Stimulated activated CD4-positive, alpha-beta T cell treated with anti-CD3 and anti-CD28 coated beads, TNF-alpha, amount 100 ng/mL, for 24 hours (primary cell): ENCODE measurements around the gene OBP2B.
"Not testable (repeated sequence)": the region's sequence is repeated elsewhere in the genome, so short reads cannot be mapped to it uniquely, and the experiment has no call there.

Experiments used
- DNase-seq, 3 experiments: peaks; one replicate each; pipeline ENCODE4 v3.0.0-alpha.2; 2020; ENCODE audit warnings: low read depth in 3 of 3

The OBP2B gene

GRCh38 chr9:133238272-133238850, 29.3 kb upstream of the OBP2B start:
- peak in 2 of 3 experiments; percentile 13 to 60 for DNase-seq

DNA sequence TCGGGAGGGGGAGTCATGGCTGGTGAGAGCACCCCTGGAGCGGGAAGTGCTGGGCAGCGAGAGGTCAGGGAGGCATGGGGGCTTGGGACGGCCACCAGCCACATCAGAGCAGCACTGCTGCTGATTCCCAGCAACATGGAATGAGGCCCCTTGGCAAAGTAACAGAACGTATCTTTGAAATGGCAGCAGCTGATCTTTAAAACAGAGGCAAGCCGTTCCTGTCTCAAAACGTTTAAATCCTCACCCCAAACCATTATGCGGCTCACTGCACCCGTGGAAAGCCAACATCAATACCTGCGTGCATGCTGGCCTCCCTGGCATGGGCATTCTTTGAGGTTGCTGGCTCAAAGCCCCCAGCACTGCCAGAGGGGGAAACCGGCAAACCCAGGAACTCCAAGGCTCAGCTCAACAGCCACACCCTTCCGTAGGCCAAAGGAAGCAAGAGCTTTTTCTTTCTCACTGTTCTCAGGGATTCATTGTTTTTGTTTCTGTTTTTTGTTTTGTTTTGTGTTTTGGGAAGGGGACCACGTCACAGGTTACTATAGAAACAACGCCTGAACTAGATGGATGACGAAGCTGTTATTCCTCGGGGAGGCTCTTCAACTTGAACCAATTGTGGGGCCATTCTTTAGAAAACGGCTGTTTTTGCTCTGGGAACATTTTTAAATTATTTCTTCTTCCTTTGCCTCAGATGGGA, 28.1 kb upstream of the OBP2B start:
- DNase-seq = no peak

DNA sequence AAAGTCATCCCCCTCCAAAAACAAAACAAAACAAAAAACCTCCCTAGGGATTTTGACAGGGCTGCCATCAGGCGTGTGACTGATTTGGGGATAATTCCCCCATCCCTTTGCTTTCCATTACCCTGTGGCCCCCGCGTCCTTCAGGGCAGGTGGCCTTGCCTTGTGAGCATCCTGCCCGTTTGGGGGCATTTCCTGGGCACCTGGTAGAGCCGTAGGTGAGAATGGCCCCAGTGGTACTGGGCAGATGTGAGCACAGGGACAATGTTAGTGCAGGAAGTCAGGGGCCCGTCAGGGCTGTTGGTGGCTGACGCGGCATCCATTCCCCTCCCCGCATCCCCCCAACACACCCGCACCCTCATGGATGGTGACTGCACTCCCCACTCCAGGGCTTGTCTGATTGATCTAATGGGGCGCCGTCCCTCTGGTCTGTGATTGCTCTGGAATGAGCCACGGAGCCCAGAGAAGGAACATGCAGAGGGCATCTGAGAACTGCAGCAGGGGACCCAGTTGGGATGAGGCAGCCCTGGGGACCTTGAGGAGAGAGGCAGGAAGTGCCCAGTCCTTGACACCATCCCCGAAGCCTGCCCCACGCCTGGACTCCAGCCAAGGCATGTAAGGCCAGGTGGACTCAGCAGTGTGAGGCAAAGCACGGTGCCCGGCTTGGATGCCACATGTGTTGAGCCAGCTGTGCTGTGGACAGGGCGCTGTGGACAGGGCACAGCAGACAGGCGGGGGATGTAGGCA, 27.4 kb upstream of the OBP2B start:
- not testable (repeated sequence) for DNase-seq

DNA sequence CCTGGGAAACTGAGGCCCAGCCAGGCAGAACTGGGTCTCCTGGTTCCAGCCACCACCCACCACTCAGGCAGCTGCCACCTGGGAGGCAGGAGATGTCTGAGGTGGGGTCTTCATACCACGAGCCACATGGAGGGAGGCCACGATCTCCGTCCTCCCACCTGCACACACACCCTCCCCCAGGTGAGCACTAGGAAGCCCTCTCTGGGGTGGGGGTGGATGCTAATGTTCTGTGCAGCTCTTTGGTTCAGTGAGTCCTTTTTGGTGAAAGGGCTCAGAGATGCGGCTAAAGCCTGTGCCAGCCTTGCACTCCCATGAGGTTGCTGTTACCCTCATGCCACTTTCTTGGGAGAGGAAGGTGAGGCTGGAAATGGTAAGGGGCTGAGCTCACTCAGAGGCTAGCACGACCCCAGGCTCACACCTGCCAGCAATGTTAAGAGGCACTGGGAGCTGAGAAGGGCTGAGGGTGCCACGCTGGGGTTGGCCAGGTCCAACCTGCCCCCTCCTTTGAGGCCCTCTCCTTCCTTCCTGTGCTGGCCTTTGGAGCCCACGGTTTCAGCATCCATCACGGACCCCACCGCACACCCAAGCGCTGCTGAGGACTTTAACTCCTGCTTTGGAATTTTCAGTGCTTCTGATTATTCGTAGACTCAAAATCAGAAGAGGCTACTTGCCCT, 26.6 kb upstream of the OBP2B start:
- DNase-seq = no peak

DNA sequence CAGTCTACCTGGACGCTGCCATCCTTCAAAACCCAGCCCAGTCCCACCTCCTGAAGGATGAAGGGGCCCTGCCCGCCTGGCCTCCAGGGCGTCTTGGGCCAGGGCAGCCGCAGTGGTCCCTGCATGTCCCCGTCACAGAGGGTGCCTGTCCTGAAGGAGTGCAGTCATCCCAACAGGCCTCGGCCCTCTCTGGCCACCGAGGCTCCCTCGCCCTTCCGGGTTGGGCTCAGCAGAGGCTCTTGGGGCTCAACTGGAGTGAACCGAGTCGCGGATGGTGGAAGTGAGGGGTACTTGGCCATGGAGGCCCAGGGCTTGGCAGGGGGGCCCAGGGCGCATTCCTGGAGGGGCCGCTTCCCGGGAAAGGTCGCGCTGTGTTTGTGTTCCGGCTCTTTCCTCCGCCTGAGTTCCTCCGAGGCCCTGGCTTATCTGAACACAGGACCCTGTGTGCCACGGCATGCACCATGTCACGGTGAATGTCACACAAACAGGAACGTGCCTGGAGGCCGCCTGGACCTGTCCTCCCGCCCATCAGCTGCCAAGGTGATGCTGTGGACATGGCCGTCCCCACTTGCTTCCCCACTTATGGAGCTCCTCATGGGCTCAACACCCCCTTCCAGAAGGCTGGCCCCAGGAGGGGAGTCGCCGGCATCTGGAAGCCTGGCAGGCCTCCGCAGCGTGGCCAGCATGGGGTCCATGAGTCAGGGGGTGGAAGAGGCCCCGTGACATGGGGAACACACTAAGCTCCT, 25.7 kb upstream of the OBP2B start:
- no peak for DNase-seq

GRCh38 chr9:133233681-133234432, 24.8 kb upstream of the OBP2B start:
- DNase-seq = no peak

- DNase-seq = not testable (repeated sequence)
Measured at GRCh38 chr9:133231934-133232568, 23.0 kb upstream of the OBP2B start.

GRCh38 chr9:133230514-133230913, 21.5 kb upstream of the OBP2B start:
- DNase-seq = not testable (repeated sequence)

GRCh38 chr9:133230093-133230492, 21.0 kb upstream of the OBP2B start:
- no peak for DNase-seq

DNA sequence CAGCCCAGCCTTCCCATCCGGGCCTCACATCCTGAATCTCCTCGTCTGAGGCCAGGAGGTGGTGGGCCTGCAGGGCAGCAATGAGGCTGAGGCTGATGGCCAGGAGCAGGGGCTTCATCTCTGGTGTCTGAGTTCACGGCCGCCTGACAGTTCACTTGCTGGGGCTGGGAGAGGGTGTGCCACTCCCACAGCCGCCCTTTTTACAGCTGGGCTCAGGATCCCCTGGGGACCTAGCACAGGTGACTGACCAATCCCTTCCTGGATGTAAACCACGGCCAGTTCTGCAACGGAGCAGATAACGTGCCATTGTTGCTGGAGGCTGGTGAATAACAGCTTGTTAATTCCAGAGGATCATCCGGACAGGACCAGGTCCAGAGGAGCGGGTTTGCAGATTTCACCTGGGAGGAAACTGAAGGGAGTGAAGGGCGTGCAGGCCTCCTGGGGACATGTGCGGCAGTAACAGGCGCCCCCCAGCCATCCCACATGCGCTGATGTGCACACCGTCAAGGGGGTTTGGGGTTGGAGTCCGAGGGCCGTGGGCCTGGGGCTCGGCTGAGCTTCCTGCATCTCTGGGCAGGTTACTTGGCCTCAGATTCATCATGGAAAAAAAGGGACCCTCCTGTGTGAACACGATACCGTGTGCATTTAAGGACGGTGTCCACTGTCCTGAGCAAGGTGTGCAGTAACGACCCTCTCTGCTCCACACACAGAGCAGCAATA, 19.6 kb upstream of the OBP2B start:
- not testable (repeated sequence) for DNase-seq

DNA sequence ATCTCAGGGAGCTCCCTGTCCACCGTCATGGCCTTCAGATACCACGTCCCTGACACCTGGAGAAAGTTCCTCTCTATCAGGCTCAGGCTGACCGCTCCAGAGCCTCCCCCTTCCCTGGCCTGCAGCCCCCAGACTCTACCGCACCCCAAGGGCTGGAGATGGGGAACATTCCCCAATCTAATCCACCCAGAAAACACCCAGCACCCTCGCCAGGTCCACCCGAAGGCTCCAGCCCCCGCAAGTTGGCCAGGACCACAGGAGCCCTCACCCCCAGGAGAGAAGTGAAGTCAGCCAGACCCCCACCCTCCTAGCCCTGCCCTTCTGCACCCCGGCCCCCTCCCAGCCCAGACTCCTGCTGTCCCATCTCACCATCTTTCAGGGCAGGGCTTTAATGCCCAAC, 18.9 kb upstream of the OBP2B start:
- DNase-seq = not testable (repeated sequence)

DNA sequence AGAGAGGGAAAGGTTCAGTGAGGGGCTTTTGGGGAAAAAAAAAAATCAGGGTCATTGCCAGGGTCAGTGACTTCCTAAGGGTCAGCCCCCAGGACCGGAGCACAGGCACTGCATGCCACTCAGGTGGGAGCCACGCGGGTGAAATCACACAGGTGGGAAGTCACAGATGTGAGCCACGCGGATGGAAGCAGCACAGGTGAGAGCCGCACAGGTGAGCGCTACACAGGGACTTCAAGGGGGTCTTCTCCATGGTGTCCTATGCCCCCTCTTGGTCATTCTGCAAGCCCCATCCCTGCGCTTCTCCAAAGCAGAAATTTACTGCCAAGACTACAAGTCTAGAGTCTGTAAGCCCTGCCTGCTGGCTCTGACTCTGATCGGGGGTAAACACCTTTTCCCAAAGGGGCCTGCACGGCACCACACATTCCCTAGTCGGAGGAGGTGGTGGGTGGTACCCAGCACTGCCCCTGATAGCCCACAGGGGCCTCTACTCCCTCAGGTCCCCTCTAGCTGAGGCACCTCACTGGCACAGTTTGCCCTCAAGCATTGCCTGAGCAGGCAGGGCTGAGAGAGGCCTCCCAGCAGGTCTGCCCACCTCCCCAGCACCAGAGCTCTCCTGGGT, 18.3 kb upstream of the OBP2B start:
- no peak for DNase-seq

- no peak for DNase-seq
Measured at GRCh38 chr9:133226219-133227171, 17.4 kb upstream of the OBP2B start.

DNA sequence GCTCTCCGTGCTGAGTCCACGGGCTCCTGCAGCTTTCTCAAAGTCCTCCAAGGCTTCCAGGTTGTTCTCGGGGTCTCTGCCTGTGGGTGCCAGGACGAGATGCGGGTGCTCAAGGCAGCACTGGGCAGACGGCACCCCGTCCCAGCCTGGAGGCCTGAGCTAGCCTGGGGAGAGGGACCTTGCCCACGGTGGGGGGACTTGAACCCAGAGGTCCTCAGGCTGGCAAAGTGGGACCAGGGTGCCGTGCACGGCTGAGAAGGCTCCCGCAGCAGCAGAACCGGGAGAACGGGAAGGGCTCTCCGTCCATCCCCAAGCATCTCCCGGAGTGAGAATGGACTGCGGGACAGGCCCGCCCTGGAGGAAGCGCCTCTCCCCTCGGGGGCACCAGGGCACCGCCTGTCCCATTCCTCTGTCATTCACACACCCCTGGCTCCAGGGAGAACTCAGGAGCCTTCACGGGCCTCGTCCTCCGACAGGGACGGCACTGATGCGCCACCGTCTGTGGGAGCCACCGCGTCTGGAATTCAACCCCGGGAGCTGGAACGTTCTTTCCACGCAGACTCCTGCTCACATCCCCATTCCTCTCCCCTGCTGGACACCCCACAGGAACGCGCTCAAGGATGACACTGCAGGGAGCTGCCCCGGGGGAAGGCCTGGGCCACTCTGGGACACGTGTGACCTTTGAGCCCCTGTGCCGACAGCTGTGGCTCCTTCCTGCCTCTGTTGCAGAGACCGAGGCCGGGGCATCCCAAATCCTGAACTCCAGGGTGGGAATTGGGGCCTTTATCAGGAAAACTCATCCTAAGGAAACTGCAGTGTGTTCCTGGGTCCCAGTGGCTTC, 16.3 kb upstream of the OBP2B start:
- no peak for DNase-seq

DNA sequence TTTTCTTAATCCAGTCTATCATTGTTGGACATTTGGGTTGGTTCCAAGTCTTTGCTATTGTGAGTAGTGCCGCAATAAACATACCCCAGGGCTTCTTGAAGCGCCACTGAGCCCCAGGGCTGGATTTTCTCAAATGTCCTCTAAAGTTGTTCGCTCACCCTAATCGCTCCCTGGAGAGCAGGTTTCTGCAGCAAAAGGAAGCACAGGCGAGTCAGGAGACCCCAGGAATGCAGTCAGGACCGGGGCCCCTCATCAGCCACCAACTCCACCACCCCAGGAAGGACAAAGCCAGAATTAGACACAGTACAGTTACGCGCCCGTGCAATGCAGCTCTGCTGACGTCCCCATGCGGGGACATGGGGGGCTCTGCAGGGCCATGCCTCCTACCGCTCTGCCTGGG, 15.7 kb upstream of the OBP2B start:
- DNase-seq = no peak

DNA sequence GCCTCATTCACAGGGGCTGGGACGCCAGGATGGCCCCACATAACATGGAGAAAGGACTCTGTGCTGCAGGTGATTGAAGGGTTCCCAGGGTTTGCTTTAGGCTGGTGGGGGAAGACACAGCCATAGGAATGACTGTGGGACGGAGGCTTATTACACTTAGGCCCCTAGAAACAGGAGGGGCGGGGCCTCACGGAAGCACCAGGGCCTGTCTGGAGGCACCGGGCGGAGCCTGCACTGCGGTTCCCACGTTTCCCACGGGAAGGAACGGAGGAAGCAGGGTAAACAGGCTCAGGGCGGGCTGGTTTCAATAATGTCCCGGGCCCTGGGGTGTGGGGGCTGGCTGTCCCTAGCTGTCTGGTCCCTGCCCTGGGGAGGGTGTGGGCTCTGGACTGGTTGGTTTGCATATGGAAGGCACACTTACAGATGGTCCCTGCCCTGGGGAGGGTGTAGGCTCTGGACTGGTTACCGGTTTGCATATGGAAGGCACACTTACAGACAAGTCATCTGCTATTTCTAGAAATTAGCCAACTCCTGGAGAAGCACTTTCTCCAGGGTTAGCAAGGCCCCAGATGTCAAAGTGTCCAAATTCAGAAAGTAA, 14.2 kb upstream of the OBP2B start:
- not testable (repeated sequence) for DNase-seq

DNA sequence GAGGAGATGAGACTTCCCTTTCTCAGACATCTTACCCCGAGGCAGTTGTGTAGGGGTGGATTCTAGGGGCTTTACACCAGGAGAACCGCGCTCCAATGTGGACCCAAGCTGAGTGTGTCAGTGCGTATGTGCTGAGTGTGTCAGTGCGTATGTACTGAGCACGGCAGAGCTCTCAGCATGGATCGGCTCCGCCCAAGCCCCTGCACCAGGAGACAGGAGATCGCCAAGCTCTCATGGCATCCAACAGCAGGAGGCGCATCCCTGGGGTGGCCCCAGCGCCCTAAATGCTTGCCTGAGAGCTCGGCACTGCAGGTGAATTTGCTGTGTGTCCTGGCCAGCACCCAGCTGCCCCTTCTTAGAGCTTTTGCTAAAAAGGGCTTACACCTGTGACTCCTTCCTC, 12.9 kb upstream of the OBP2B start:
- DNase-seq = not testable (repeated sequence)
